Measurements from ENCODE around the gene ZNF484.
"Not testable (repeated sequence)": the region's sequence is repeated elsewhere in the genome, so short reads cannot be mapped to it uniquely, and the experiment has no call there.

DNA sequence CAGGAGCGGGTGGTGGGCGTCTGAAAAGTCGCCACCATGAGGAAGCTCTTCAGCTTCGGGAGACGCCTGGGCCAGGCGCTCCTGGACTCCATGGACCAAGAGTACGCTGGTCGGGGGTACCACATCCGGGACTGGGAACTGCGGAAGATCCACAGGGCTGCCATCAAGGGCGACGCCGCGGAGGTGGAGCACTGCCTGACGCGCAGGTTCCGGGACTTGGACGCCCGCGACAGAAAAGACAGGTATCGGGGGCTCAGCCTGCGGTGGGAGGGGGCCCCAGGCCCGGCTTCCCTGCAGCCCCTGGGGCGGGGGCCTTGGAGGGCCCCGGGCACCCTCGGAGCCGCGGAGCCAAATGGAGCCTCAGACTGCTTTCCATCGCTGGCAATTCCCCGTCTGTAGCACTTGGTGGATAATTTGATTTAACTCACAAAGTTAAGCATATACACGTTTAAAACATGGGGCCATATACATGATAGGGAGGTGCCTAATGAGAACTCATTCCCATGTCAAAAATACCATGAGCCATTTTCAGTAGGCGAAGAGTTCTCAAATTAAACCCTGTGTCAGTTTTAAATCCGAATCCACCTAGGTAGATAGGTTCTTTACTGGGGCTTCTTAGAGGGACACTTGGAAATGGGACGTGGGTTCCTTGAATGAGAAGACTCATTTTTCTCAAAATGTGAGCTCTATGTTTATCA lies 68.1 kb downstream of the ZNF484 start:
- TF ChIP-seq, protein P1, sequence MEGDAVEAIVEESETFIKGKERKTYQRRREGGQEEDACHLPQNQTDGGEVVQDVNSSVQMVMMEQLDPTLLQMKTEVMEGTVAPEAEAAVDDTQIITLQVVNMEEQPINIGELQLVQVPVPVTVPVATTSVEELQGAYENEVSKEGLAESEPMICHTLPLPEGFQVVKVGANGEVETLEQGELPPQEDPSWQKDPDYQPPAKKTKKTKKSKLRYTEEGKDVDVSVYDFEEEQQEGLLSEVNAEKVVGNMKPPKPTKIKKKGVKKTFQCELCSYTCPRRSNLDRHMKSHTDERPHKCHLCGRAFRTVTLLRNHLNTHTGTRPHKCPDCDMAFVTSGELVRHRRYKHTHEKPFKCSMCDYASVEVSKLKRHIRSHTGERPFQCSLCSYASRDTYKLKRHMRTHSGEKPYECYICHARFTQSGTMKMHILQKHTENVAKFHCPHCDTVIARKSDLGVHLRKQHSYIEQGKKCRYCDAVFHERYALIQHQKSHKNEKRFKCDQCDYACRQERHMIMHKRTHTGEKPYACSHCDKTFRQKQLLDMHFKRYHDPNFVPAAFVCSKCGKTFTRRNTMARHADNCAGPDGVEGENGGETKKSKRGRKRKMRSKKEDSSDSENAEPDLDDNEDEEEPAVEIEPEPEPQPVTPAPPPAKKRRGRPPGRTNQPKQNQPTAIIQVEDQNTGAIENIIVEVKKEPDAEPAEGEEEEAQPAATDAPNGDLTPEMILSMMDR (IDR thresholded peaks at IDR 0.05; ENCODE audit: poor library complexity, severe bottlenecking): not testable (repeated sequence)
- TF ChIP-seq RAD21 (conservative IDR thresholded peaks at IDR 0.05); POLR2AphosphoS5 (IDR thresholded peaks at IDR 0.05); EP300 (conservative IDR thresholded peaks at IDR 0.05; ENCODE audit: poor library complexity, severe bottlenecking); EZH2 (IDR thresholded peaks at IDR 0.05; ENCODE audit: borderline replicate concordance, insufficient read depth, low read length, poor library complexity, severe bottlenecking): not testable (repeated sequence)
